NCI-H226 (cell line): Measurements from ENCODE around the gene ARHGEF38.

Experiments used
- DNase-seq: peaks from one replicate; pipeline ENCODE4 v3.0.0-alpha.2; 2015

Gene ARHGEF38

DNA sequence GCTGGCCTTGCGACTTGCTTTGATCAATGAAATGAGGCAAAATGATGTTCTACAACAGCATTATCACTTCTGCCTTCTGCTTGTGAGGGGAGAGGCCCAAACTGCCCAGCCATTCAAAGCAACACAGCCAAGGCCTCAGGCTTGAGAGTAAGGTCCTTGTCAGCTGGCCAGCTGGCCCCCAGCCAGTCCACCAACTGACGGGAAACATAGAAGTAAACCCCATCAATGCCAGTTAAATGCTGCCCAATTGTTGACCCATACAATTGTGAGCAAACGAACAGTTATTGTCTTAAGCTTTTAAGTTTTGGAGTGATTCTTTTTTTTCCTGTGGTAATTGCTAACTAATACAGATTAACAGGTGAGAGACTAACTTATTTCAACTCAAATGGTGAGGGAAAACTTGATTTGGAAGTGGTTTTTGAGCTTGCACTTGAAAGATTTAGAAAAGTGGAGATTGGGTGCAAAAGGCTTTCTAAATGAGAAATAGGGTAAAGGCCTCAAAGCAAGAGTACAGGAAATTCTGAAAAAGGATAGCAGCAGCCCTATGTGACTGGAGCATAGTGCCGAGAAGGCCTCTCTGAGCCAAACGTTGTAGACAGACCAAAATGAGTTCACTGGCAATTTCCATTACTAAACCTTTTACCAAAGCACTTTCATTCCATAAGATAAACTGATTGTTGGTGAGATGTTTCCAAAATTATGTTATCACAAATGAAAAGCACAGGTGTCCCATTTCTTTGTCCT is 66.9 kb downstream of the ARHGEF38 start:
- DNase-seq, result no peak

DNA sequence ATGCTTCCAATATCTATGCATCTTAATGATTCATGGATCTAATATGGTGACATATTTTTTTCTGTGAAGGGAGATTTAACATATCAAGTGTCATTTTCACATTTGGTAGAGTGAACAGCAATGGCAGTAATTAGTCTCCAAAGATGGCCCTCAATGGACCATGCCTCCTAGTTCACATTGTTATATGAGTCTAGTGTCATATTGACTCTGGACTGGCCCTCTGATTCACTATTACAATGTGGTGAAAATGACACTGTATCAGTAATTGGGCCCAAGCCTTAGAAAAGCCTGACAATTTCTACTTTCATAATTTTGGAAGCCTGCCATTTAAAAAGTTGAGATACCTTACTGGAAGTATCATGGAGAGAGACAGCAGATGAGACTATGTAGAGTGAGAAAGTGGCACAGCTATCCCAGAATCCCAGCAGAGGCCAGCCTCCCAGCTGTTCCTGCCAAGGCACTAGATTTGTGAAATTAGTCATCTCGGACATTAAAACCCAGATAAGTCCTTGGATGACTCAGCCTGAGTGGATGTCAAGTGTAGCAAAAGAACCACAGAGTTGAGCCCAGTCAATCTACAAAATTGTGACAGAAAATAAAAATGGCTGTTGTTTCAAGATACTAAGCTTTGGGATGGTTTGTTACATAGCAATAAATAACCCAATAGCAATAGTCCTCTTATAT is 68.4 kb downstream of the ARHGEF38 start:
- peak; percentile 87 for DNase-seq

- DNase-seq, result peak; percentile 29
Measured at GRCh38 chr4:105622269-105622668, 69.8 kb downstream of the ARHGEF38 start.

DNA sequence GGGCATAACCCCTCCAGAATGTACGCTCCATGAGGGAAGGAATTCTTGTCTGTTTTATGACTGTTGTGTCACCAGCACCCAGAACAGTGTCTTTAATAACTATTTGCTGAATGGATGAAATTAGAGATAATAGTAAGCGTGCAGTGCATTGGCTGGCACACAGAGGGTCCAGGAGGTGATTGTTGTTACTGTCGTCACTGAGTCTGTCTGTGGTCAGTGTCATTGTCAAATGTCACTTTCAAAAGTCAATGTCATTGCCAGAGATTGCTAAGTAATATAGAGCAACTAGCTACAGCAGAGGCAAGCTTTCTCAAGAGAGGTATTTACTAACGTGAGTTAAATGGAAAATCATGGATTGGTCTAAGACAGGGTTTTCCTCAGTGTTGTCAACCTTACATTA is 70.7 kb downstream of the ARHGEF38 start:
- DNase-seq, result no peak

GRCh38 chr4:105624530-105624929 is 72.1 kb downstream of the ARHGEF38 start:
- peak; percentile 90 for DNase-seq

DNA sequence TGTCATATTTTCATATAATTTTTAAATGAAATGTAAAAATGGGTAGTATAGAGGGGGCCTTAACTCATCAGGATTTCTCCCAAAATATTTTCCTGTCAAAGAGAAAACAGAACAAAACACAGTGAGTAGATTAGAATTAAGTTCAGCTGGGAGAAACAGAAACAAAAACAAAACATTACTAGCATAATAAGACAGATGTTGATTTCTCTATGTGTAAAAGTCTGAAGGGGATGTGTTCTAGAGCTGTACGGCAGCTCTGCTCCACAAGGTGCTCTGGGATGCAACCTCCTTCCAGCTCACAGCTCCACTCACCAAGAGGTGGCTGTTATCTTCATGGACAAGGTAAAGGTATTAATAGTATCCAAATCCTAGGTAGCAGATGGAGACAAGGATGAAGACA is 72.8 kb downstream of the ARHGEF38 start:
- DNase-seq, result no peak

DNA sequence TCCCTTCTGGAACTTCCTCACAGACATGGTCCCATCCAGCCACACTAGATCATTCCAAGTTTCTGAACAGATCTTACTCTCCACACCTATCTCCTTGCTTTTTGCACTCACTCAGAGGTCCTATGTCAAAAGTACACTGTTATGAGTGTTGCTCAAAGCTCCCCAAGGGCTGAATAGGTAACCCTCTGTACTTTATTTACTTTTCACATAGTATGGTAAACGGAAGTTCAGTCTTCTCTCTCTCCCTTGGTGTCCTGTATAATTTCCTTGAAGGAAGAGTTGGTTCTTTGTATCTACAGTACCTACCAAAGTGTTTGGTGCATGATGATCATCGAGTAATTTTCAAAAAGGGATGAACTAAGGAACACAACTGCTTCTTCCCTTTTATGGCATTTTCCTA is 74.4 kb downstream of the ARHGEF38 start:
- DNase-seq, result no peak

DNA sequence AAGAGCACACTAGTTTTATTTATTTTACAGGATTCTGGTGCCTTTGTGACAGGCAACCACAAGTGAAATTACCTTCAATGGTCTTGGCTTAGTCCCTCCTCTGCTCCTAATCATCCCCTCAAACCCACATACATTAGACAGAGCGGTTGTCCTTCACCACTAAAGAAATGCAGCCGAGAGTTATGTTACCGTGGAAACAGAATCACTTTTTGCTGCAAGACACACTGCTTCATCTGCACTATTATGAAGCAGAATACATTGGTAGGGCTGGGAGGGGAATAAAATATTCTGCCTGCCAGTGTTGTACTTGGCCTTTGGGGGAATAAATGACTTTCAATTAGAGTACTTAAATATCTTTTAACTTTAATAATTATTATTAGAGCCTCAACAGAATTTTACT is 75.2 kb downstream of the ARHGEF38 start:
- DNase-seq, result no peak

DNA sequence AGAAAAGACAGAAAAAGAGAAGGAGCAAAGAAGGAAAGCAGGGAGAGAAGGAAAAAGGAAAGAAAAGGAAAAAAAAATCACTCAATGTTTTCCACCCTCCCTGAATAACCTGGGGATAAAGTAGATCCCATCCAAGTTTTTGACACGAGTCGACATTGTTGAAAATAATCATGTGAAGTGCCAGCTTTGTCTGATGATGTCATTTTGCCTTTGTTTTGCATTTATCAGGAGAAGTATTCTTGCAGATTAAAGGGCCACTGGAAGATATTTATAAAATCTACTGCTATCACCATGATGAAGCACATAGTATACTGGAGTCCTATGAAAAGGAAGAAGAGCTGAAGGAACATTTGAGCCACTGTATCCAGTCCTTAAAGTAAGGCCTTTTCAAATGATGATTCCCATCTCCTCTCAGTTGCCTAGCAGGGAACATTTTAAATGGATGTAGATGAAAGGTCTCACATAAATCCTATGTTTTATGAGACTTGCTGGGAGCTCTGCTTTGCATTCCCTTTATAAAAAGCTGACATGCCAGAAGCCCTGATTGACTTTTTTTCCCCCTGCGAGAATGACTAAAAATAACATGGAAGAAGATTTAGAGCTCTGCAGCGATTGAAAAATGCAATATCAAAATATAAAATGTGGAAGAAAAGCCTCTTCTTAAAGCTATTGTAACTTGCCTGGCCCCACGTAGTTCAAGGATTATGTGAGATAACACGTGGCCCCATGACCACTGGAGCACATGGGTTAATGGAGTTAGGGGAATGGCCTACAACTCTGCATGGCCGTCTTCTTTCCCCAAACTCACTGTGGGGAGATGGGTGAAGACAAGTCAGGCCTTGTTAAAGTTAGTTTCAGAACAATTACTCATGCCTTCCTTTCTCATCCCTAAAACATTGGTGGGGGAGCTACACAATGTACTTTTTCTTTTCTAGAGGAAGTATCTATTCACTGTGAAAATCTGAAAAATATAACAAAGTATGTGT is 78.5 kb downstream of the ARHGEF38 start:
- no peak for DNase-seq

DNA sequence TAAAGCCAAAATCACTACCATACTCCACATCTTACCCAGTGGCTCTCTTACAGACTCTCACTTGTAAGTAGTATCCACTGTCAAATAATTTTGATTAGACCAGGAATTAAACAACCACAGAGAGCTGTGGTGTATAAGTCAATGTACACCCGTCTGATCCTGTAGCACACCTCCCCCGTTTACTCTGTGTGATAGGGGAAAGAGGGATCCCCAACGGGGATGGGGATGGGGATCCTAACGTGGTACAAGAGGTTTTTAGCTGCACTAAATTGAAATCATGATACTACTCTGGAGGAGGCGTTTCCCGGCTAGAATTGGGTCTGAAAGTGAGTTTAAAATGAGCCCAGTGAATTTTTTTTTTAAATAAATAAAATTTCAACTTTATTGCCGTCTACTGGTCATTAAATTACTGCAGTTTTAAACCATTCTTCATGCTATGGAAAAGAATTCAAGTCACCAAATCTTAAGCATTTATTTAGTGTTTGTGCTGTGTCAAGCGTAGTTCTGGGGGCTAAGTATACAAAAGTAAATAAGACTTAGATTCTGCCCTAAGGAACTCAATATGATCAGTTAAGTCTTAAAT is 79.5 kb downstream of the ARHGEF38 start:
- no peak for DNase-seq

DNA sequence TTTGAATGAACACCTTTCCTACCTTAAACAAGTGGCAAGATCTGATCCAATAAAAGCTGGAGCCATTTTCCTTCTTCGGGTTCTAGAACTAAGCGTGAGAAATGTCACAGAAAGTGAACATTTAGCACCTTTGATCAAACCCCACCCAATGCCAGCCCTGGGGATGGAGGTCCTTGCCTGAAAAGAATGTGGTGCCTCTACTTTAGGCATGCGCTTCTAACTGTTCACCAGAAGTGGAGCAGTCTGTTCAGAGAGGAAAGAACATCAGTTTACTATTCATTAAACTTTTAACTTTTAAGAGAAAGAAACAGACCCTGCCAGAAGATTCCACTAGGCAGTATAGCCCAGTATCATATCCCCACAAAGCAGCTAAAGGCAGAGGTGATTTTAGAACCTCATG is 80.2 kb downstream of the ARHGEF38 start:
- no peak for DNase-seq

DNA sequence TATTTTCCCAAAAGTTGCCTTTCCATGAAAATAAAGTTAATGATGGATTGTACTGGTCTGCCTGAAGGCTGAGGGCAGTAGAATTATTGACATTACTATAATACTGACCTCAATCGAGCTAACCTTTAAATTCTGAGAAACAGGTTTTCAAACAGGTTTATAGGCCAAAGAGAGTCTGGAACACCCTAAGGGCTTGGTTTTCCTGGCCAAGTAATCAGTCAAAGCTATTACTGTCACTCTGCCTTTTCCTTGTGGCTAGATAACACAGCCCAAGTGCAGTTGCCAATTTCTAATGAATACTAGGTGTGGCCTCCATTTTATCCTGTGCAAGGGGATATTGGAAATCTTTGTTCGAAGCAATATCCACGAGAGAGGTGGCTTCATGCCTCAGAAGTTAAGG is 80.8 kb downstream of the ARHGEF38 start:
- DNase-seq, result no peak

DNA sequence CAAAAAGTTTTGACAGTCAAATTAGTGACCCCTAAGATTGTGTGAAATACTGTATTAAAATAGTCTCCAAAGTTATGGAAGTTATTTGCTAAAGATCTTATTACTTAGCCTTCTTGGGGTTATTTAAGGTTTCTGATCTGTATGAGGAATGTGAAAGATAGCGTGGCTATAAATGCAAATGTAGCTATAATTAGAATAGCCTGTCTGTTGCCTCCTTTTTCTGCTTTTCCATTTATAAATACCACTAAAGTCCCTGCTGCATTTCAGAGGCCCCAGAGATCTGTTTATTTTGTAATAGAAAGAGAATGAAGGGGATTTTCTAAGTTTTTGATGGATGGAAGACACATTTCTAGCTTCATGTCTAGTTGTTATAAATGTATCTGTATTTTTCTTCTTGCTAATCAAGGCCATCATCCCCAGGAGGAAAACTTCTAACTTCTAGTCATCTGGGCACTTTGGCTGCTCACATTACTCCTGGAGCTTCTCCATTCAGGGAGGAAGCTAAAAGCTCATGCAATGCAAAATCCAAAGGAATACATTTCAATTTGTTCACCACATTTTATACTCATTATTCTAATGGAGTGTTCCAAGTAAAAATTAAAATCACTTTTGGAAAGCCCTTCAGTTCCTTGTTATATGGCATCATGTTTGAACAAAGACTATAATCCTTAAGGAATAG is 82.1 kb downstream of the ARHGEF38 start:
- no peak for DNase-seq

- peak; percentile 7 for DNase-seq
Measured at GRCh38 chr4:105637408-105638176, 85.2 kb downstream of the ARHGEF38 start.

GRCh38 chr4:105641845-105642244 is 89.4 kb downstream of the ARHGEF38 start:
- no peak for DNase-seq

DNA sequence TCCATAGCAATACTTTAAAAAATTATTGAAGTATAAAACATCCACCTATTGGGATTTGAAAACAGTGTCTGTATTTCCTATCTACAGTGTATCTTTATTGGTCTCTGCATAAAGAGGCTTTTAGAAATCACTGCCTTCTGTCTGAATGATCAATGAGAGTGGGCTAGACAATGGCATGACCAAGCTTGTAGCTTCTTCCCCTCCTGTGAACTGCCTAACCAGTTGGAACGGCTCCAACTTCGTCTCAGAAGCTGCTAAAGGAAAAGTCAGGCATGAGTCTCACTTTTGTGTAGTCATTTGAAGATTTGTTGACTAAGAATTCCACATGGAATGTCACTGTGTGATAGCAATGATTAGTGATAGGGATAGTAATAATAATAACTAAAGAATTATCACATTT is 91.8 kb downstream of the ARHGEF38 start:
- DNase-seq, result no peak

DNA sequence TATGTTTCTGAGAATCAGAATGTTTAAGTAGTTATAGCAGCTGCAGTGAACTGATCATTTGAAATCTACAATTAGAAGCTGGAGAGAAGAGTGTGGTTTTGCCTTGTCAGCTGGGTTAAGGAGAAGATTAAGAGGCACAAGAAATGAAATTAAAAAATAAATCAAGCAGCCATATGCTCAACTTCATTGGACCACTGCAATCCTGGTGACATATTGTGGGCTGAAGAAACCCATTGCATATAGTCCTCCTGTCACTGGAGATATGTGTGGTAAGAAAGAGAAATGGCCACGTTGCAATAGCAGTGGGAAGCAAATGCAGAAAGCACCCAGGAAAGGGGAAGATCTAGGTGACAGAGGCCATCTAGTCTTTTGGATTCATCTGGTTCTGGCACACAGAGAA is 93.0 kb downstream of the ARHGEF38 start:
- no peak for DNase-seq

GRCh38 chr4:105650190-105650589 is 97.8 kb downstream of the ARHGEF38 start:
- DNase-seq, result no peak

- DNase-seq, result no peak
Measured at GRCh38 chr4:105651884-105652283, 99.5 kb downstream of the ARHGEF38 start.

DNA sequence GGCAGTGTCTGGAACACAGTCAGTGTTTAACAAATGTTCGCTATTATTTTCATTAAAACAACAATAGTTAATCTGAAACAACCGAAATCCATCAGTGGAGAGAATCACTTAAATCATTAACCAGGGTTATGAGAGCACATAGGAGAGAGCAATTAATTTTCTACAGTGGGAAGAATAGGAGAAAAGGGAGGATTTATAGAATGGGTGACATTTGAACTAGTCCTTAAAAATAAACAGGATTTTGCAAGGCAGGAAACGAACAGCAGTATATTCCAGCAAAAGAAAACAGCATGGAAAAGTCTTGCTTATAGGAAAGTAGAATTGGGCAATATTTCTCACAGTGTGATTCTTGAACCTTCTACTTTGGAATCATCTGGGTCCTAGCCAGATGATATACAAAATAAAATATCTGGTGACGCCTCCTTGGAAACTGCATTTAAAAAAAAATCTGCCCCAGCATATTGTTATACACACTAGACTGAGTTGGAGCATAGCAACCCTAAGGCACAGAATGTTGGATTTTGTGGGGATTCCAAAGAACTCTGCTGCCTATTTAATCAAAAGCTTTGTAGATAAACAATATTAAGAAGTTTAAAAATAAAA is 100.0 kb downstream of the ARHGEF38 start:
- DNase-seq, result no peak

- no peak for DNase-seq
Measured at GRCh38 chr4:105657117-105657765, 104.8 kb downstream of the ARHGEF38 start.
